Glutamatergic neuron (in vitro differentiated cells): Measurements from ENCODE around the gene SIRPB1. TPM values are rescaled to one million over a fixed set of nuclear protein-coding genes. Genes with fewer than 3 reads are reported as not detected.

Experiments used
- DNase-seq: peaks from one replicate; pipeline ENCODE4 v3.0.0; 2022
- H3K27ac Mint-ChIP-seq: one replicate; pipeline ENCODE4 v1.8.0; 2020; ENCODE audit warnings: mild to moderate bottlenecking, mixed read lengths, inconsistent platforms; ENCODE audit not compliant: unreplicated experiment
- H3K27me3 Mint-ChIP-seq: one replicate; pipeline ENCODE4 v1.8.0; 2020; ENCODE audit warnings: mild to moderate bottlenecking, moderate library complexity, mixed read lengths, inconsistent platforms; ENCODE audit not compliant: unreplicated experiment
- H3K36me3 Mint-ChIP-seq: one replicate; pipeline ENCODE4 v1.8.0; 2020; ENCODE audit warnings: mild to moderate bottlenecking, mixed read lengths, inconsistent platforms; ENCODE audit not compliant: unreplicated experiment
- H3K4me1 Mint-ChIP-seq: one replicate; pipeline ENCODE4 v1.8.0; 2020; ENCODE audit warnings: mild to moderate bottlenecking, low read depth, mixed read lengths, inconsistent platforms; ENCODE audit not compliant: unreplicated experiment
- H3K4me3 Mint-ChIP-seq: one replicate; pipeline ENCODE4 v1.8.0; 2020; ENCODE audit warnings: mild to moderate bottlenecking, mixed read lengths, inconsistent platforms; ENCODE audit not compliant: unreplicated experiment
- H3K9me3 Mint-ChIP-seq: one replicate; pipeline ENCODE4 v1.8.0; 2020; ENCODE audit warnings: mild to moderate bottlenecking, moderate library complexity, mixed read lengths, inconsistent platforms; ENCODE audit not compliant: unreplicated experiment
- total RNA-seq: library from RNA; stranded (reverse); fragmentation: NEBNext Ultra II Directional; extraction: Animal tissue kit (Norgen Biotek cat#: 25700); gene quantifications from one replicate; pipeline ENCODE4 v1.2.1, GENCODE V29; 2021; ENCODE audit not compliant: unreplicated experiment
- TF ChIP-seq, protein P1 (sequence below): fragments of 200-600 bp; sonication (generic); IDR thresholded peaks from one replicate; pipeline ENCODE4 v1.5.0; 2021; ENCODE audit not compliant: partially characterized antibody, unreplicated experiment

The SIRPB1 gene
- total RNA-seq, 1 donor from 2014 or later: not detected

DNA sequence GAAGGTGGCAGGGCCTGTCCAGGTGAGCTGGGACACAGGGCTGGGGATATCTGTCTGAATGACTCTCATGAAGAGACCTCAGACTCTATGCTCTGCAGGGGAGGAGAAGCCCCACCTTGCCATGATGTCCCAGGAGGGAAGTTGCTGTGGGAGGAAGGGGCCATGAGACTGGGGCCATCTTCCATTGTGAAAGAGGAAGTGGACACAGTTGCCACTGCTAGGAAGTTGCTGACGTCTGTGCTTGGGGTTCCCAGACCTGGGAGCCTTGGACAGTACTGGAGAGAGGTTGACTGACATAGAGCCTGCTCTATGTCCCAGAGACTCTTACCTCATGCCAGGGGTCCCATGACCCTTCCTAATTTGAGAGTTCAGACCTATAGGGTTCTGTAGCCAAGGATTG lies 24.5 kb downstream of the SIRPB1 start:
- Mint-ChIP-seq H3K4me1 (no peaks in the 10 kb centered on the region), H3K9me3 (no peaks in the 10 kb centered on the region), H3K4me3 (no peak overlapping the region)

DNA sequence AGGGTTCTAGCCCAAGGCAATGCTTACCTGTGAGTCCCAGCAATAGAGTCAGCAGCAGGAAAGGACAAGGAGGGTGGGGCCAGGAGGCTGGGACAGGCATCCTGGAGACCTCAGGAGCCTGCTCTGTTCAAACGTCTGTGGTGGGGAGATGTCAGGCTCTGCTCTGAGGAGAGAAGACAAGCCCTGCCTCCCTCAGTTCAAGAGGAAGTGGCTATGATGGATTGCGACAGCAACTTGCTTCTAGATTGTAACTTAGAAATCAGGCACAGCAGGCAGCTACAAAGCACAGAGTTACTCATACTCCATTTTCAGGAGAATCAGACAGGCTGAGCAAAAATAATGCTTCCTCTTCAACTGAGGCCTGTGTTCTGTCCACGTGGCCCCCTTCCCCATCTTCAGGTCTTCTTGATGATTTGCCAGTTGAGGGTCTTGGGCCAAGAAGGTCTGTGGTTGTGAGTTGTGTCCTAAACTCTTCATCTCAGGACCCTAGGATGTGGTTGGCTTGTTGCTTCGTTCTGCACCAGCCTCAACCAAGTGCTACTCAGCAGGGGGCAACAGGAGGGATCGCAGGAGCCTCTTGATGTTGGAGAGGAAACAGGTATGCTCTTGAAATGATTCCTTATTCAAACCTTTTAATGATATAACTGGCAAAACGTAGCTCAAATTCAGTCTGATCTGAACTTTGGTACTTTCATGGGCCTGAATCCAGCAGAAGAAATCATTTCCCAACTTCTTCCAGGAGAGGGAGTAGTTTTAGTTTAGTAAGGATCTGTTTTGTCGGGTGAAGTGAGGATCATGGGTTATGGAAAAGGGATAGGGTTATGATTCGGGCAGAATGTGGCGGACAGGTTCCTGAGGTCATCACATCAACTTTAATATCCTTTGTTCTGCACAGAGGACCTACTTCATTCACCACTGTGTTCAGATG lies 31.0 kb downstream of the SIRPB1 start:
- Mint-ChIP-seq H3K36me3 (no peaks in the 10 kb centered on the region), H3K27ac (no peak overlapping the region), H3K27me3 (no peaks in the 10 kb centered on the region), H3K4me3 (no peak overlapping the region), H3K9me3 (no peaks in the 10 kb centered on the region), H3K4me1 (no peaks in the 10 kb centered on the region)
- TF ChIP-seq, protein P1, sequence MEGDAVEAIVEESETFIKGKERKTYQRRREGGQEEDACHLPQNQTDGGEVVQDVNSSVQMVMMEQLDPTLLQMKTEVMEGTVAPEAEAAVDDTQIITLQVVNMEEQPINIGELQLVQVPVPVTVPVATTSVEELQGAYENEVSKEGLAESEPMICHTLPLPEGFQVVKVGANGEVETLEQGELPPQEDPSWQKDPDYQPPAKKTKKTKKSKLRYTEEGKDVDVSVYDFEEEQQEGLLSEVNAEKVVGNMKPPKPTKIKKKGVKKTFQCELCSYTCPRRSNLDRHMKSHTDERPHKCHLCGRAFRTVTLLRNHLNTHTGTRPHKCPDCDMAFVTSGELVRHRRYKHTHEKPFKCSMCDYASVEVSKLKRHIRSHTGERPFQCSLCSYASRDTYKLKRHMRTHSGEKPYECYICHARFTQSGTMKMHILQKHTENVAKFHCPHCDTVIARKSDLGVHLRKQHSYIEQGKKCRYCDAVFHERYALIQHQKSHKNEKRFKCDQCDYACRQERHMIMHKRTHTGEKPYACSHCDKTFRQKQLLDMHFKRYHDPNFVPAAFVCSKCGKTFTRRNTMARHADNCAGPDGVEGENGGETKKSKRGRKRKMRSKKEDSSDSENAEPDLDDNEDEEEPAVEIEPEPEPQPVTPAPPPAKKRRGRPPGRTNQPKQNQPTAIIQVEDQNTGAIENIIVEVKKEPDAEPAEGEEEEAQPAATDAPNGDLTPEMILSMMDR: no peak
- DNase-seq: no peak

More for the DNA sequence above, 24.5 kb downstream of the SIRPB1 start:
- no peak for DNase-seq
- no peaks in the 10 kb centered on the region for H3K27me3 Mint-ChIP-seq
- TF ChIP-seq, protein P1: no peak
- H3K36me3 Mint-ChIP-seq: no peaks in the 10 kb centered on the region
- no peak overlapping the region for H3K27ac Mint-ChIP-seq

GRCh38 chr20:1587781-1588532 lies 31.9 kb downstream of the SIRPB1 start:
- Mint-ChIP-seq H3K4me3 (no peak overlapping the region), H3K9me3 (no peaks in the 10 kb centered on the region), H3K27ac (no peak overlapping the region), H3K4me1 (no peaks in the 10 kb centered on the region), H3K36me3 (no peaks in the 10 kb centered on the region), H3K27me3 (no peaks in the 10 kb centered on the region)
- DNase-seq: no peak
- TF ChIP-seq, protein P1: no peak

DNA sequence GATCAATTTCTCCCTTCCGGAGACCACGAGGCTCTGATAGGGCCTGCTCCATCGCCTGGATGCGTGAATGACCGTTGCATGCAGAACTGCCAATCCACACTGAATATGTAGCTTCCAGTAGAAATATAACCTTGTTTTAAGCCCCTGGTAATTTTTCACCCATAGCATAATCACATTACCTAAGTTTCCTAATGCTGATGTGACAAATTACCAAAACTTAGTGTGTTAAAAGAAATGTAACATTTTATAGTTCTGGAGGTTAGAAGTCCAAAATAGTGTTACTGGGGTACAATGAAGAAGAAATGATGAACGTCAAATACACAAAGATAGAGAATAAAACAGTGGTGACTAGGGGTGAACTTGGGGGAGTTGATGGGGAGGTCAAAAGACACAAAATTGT lies 40.3 kb downstream of the SIRPB1 start:
- Mint-ChIP-seq H3K27ac (no peak overlapping the region), H3K4me1 (no peaks in the 10 kb centered on the region)
- DNase-seq: no peak

More for the DNA sequence above, 40.3 kb downstream of the SIRPB1 start:
- no peaks in the 10 kb centered on the region for H3K36me3 Mint-ChIP-seq
- H3K27me3 Mint-ChIP-seq: no peaks in the 10 kb centered on the region
- no peak overlapping the region for H3K4me3 Mint-ChIP-seq
- no peaks in the 10 kb centered on the region for H3K9me3 Mint-ChIP-seq
- TF ChIP-seq, protein P1: no peak
